ENCODE results near the gene PKNOX2. TPM values are rescaled to one million over a fixed set of nuclear protein-coding genes. Genes with fewer than 3 reads are reported as not detected.

Gene PKNOX2
- total and polyA plus RNA-seq, 2 of the 8 experiments (the other 6 are each of a cell fraction or from before 2014, with no cell fraction given), result 2.0 TPM

DNA sequence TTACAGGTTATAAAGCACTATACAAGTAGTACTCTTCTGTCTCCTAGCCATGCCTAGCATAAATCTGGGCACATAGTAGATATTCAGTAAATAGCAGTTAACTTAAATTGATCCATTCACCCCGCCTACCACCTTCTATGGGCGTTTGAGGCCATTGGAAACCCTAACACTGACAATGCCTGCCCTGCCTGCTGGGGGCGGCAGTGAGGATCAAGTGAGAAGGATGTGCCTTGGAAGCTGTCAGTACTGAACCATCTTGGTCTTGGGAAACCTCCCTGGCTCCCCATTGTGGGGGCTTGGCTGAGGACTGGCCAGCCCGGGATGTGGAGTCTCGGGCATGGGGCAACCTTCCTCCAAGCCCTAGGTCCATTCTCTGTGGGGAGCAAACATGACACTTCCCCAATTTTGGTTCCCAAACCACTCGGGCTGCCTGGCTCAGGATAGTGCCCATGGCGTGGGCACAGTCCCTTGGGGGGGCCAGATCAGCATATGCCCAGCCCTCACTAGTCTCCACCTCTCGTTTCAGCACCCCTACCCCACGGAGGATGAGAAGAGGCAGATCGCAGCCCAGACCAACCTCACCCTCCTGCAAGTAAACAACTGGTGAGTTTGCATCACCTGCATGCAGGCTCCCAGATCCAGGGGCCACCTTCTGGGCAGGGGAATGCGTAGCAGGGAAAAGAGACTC lies 264.1 kb downstream of the PKNOX2 start:
- DNase-seq (ENCODE audit: low read depth in 1 of 2, low spot score in 2 of 2) (no peak), FAIRE-seq (no peak)
- TF ChIP-seq CTBP2 (IDR thresholded peaks at IDR 0.05; ENCODE audit: borderline replicate concordance, insufficient read depth, insufficient read length, low read length) (no peak), JUND (IDR thresholded peaks at IDR 0.05; ENCODE audit: low read length) (0 out of 2 replicates have a peak, but pooled peaks have one; percentile 16)
- TF ChIP-seq, protein P1, sequence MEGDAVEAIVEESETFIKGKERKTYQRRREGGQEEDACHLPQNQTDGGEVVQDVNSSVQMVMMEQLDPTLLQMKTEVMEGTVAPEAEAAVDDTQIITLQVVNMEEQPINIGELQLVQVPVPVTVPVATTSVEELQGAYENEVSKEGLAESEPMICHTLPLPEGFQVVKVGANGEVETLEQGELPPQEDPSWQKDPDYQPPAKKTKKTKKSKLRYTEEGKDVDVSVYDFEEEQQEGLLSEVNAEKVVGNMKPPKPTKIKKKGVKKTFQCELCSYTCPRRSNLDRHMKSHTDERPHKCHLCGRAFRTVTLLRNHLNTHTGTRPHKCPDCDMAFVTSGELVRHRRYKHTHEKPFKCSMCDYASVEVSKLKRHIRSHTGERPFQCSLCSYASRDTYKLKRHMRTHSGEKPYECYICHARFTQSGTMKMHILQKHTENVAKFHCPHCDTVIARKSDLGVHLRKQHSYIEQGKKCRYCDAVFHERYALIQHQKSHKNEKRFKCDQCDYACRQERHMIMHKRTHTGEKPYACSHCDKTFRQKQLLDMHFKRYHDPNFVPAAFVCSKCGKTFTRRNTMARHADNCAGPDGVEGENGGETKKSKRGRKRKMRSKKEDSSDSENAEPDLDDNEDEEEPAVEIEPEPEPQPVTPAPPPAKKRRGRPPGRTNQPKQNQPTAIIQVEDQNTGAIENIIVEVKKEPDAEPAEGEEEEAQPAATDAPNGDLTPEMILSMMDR (IDR thresholded peaks at IDR 0.05; ENCODE audit: control extremely low read depth in 1 of 3, insufficient read depth in 1 of 3, low read depth in 1 of 3, low read length in 3 of 3), result peak; percentile 47 to 71 (median 55); a peak in 3 of 4 replicates
- H3K79me1 ChIP-seq (ENCODE audit: low read depth, low read length), result no peaks in the 10 kb centered on the region
- no peaks in the 10 kb centered on the region for H3K36me3 ChIP-seq (ENCODE audit: control insufficient read depth in 2 of 4, insufficient read depth in 4 of 4, low read length in 3 of 4)
- no peak overlapping the region for H2BK20ac ChIP-seq (ENCODE audit: low read length)
- H2BK12ac ChIP-seq (ENCODE audit: low read depth, low read length), result no peak overlapping the region
- H3K23ac ChIP-seq (ENCODE audit: insufficient read length), result no peak overlapping the region
- no peaks in the 10 kb centered on the region for H4K20me1 ChIP-seq (replicated peaks in 1 of 2; ENCODE audit: control insufficient read depth in 1 of 2, insufficient read depth in 2 of 2, low read length in 2 of 2)
- no peak overlapping the region for H3K27ac ChIP-seq (ENCODE audit: low read depth, low read length)
- H2BK5ac ChIP-seq (ENCODE audit: low read depth, low read length), result no peak overlapping the region
- ChIA-PET POLR2A (ENCODE audit: partially characterized antibody) (interaction anchor here (0.6 kb wide), 1 partner anchor 14 kb away, joined by 3 read pairs; no protein-coding TSS in a partner anchor), CTCF (ENCODE audit: partially characterized antibody) (interaction anchor here (0.7 to 12.7 kb wide), 51 partner anchors 37 to 494 kb away, joined by 3 to 234 read pairs (median 4); partner anchors contain the start of genes CCDC15, EI24 and TMEM218)
- no peak overlapping the region for H2BK120ac ChIP-seq (replicated peaks; ENCODE audit: low read depth, low read length)
- no peak overlapping the region for H2AFZ ChIP-seq (ENCODE audit: low read length)
- no peaks in the 10 kb centered on the region for H3K23me2 ChIP-seq (ENCODE audit: low read depth, low read length)
- no peaks in the 10 kb centered on the region for H3K27me3 ChIP-seq (replicated peaks in 1 of 4; ENCODE audit: control insufficient read depth in 3 of 4, extremely low read depth in 1 of 4, insufficient read depth in 3 of 4, low read length in 3 of 4)
- H4K5ac ChIP-seq (ENCODE audit: insufficient read length, low read depth, low read length), result no peak overlapping the region
- no peak overlapping the region for H3K14ac ChIP-seq (ENCODE audit: insufficient read length)
- no peak overlapping the region for H3K18ac ChIP-seq (ENCODE audit: extremely low read depth, low read length)
- WGBS, 2 experiments (ENCODE audit: extremely low coverage in 1 of 2, insufficient coverage in 1 of 2, insufficient read length in 1 of 2, insufficient replicate concordance in 2 of 2, low coverage in 1 of 2, low lambda C conversion rate in 2 of 2, missing lambda C conversion rate in 1 of 2), result 75% methylated on average over 11 of the region's 11 CpGs; no CpG with 5 or more reads in 1 of the 2 experiments
- peaks cover 0 to 8% (median 5%) of the 10 kb centered on the region in 4 experiments; a peak in 5 of 7 replicates for H3K4me1 ChIP-seq (replicated peaks in 1 of 4; ENCODE audit: control insufficient read depth in 3 of 4, insufficient read depth in 4 of 4, low read length in 3 of 4)
- H2AK5ac ChIP-seq (ENCODE audit: low read depth, low read length), result no peak overlapping the region
- no peak overlapping the region for H3K56ac ChIP-seq (replicated peaks; ENCODE audit: insufficient read length, low read depth, low read length)
- no peaks in the 10 kb centered on the region for H3K9me3 ChIP-seq (ENCODE audit: insufficient read depth in 2 of 2, low read depth in 1 of 2, low read length in 1 of 2)
- no peak overlapping the region for H4K91ac ChIP-seq (replicated peaks; ENCODE audit: insufficient read length, low read length)
- no peak overlapping the region for H3K4ac ChIP-seq (replicated peaks; ENCODE audit: insufficient read length, low read depth, low read length)
- H3K4me3 ChIP-seq (ENCODE audit: extremely low read depth in 1 of 4, insufficient read depth in 2 of 4, low read depth in 3 of 4, low read length in 4 of 4), result no peak overlapping the region
- H4K8ac ChIP-seq (ENCODE audit: extremely low read depth, insufficient read depth, low read length), result no peak overlapping the region
- no peak overlapping the region for H3K4me2 ChIP-seq (ENCODE audit: insufficient read depth in 1 of 2, low read depth in 2 of 2, low read length in 2 of 2)
- H3K79me2 ChIP-seq (ENCODE audit: control insufficient read depth in 1 of 2, insufficient read depth in 2 of 2, low read length in 2 of 2), result no peaks in the 10 kb centered on the region
- H2BK15ac ChIP-seq (ENCODE audit: low read length), result no peak overlapping the region
- no peak overlapping the region for H3K9ac ChIP-seq (replicated peaks in 1 of 4; ENCODE audit: extremely low read depth in 1 of 4, low read depth in 3 of 4, low read length in 3 of 4)

All from H1 (cell line).